Activated CD8-positive, alpha-beta memory T cell treated with anti-CD3 and anti-CD28 coated beads for 48 hours (primary cell): ENCODE measurements around the gene SFN.

Experiments
- DNase-seq, 3 experiments: peaks; one replicate each; pipeline ENCODE4 v3.0.0-alpha.2; 2020; ENCODE audit warnings: low read depth in 2 of 3, low spot score in 2 of 3

The SFN gene

DNA sequence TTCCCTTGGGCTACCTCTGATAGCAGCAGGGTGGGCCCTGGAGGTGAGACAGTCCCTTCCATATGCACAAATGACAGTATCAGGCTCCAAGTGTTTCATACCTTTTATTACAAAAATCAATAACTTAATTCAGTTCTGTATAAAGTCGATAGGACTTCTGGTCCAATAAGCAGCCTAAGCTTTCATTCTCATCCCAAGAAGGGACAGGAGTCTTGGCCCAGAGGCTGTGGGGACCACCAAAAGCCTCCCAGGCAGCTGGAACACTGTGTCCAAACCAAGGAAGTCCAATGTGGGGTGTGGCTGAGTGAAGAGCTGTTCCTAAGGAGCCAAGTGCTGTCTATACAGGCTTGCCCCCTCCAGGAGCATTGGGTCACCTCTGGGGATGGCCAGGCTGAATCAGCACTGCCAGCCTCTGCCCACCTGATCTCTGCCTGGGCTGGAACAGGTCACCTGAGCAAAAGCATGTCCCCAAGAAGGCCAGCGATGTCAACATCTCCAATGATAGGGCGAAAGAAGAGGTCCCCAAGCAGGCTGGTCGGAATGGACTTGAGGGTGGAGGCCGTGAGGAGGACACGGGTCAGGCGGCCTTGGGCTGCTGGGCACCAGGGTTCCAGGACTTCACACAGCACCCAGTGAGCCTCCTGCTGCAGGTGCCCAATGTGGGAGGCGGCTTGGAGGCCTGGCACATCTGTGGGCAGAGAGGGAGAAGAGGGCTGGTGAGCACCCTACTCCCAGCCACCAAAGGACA is 48.6 kb downstream of the SFN start:
- no peak for DNase-seq

- no peak for DNase-seq
Measured at GRCh38 chr1:26912147-26912490, 49.2 kb downstream of the SFN start.

DNA sequence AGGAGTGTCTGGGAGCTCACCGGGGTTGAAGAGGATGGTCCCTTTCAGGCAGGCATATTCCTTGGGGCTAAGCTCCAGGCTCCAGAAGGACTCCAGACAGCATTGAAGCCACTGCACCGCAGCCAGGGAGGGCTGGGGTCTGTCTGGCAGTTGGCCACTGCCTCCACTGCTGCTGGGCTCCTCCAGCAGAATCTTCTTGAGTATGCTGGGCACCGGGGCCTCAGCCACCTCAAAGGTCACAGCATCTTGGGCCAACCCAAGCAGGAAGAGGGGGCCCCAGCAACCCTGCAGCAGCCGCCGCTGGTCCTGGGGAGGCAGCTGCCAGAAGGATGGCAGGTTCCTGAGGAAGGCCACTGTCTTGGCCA is 50.4 kb downstream of the SFN start:
- no peak for DNase-seq
